ENCODE results near the gene SLC30A1. TPM values are rescaled to one million over a fixed set of nuclear protein-coding genes. Genes with fewer than 3 reads are reported as not detected.

Gene SLC30A1
- total and polyA plus RNA-seq, 10 of the 15 experiments (the other 5 are each of a cell fraction or from before 2014, with no cell fraction given), result 3.5 to 14.1 (median 8.8) TPM

DNA sequence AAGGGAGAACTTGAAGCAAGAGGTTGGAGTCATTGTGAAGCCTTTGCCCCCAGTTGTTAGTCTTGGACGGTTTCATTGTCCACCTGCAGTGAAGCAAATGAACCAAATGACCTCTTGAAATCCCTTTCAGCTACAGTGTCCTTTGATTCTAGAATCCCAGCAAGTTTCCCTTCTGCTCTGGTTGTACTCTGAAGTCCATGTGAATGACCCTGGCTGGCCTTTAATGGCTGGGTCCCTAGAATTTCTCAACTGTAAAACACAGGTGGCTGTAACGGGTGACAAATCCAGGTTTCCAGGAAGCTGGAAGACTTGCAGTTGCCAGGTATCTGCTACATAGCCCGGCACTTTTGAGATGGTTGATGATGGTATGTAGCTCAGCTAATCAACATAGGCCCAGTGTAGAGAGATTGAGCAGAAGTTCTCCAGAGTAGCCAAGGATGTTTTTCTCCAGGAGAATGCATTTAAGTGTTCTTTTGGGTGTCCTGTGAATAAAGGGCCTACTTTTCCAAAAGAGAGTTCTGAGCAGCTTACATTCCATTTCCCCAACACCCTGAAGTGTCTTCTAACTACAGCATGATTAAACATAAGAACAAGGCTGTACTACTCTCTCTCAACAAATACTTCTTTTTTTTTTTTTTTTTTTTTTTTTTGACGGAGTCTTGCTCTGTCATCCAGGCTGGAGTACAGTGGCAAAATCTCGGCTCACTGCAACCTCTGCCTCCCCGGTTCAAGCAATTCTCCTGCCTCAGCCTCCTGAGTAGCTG is 17.6 kb upstream of the SLC30A1 start:
- H3K36me3 ChIP-seq (ENCODE audit: control insufficient read depth in 2 of 2, insufficient read depth in 2 of 2, low read length in 1 of 2), result no peaks in the 10 kb centered on the region
- WGBS (ENCODE audit: insufficient coverage, insufficient replicate concordance, low lambda C conversion rate, missing lambda C conversion rate), result 74% methylated on average over 5 of the region's 6 CpGs
- DNase-seq (ENCODE audit: low read depth, low spot score), result no peak
- in situ Hi-C loops (cut with MboI), result no loop called here
- no peak overlapping the region for H3K27ac ChIP-seq (ENCODE audit: control insufficient read depth, insufficient read depth)
- H3K27me3 ChIP-seq (replicated peaks in 1 of 2; ENCODE audit: control insufficient read depth in 2 of 2, insufficient read depth in 2 of 2, low read length in 1 of 2), result no peaks in the 10 kb centered on the region
- H2AFZ ChIP-seq (ENCODE audit: control insufficient read depth, low read depth, low read length), result no peak overlapping the region
- no peak for ATAC-seq
- RAD21 ChIA-PET (ENCODE audit: unreplicated experiment), result interaction anchor here (0.7 to 1.0 kb wide), 2 partner anchors 9 to 726 kb away, joined by 3 read pairs; no protein-coding TSS in a partner anchor
- CTCF ChIA-PET, result no interaction called here
- no TSS peak for BruUV-seq (replicated peaks)
- SMC1A ChIA-PET (ENCODE audit: uncharacterized antibody, unreplicated experiment), result no interaction called here
- POLR2A ChIA-PET, result interaction anchor here (0.6 kb wide), 2 partner anchors 99 to 579 kb away, joined by 4 to 5 read pairs; no protein-coding TSS in a partner anchor
- H3K4me3 ChIP-seq, result no peak overlapping the region
- no peaks in the 10 kb centered on the region for H4K20me1 ChIP-seq (ENCODE audit: control insufficient read depth, insufficient read depth)
- no peaks in the 10 kb centered on the region for H3K79me2 ChIP-seq (ENCODE audit: control insufficient read depth, insufficient read depth, low read length)
- FAIRE-seq, result no peak
- H3K9ac ChIP-seq (ENCODE audit: control insufficient read depth, insufficient read depth, low read length), result no peak overlapping the region
- H3K4me2 ChIP-seq (ENCODE audit: control insufficient read depth, insufficient read depth), result no peak overlapping the region
- H3K9me3 ChIP-seq (replicated peaks; ENCODE audit: control insufficient read depth, insufficient read depth, low read length), result no peaks in the 10 kb centered on the region
- intact Hi-C loops (cut with micrococcal nuclease; ENCODE audit: unreplicated experiment), result no loop called here
- no peaks in the 10 kb centered on the region for H3K4me1 ChIP-seq (ENCODE audit: control insufficient read depth, insufficient read depth, low read length)
- no peak for TF ChIP-seq ZZZ3 (IDR thresholded peaks at IDR 0.05; ENCODE audit: control insufficient read depth, insufficient read length, low read depth)
- TF ChIP-seq MTA3 (IDR thresholded peaks at IDR 0.05; ENCODE audit: borderline replicate concordance, low read length), result no peak
- TF ChIP-seq, protein P1, sequence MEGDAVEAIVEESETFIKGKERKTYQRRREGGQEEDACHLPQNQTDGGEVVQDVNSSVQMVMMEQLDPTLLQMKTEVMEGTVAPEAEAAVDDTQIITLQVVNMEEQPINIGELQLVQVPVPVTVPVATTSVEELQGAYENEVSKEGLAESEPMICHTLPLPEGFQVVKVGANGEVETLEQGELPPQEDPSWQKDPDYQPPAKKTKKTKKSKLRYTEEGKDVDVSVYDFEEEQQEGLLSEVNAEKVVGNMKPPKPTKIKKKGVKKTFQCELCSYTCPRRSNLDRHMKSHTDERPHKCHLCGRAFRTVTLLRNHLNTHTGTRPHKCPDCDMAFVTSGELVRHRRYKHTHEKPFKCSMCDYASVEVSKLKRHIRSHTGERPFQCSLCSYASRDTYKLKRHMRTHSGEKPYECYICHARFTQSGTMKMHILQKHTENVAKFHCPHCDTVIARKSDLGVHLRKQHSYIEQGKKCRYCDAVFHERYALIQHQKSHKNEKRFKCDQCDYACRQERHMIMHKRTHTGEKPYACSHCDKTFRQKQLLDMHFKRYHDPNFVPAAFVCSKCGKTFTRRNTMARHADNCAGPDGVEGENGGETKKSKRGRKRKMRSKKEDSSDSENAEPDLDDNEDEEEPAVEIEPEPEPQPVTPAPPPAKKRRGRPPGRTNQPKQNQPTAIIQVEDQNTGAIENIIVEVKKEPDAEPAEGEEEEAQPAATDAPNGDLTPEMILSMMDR (IDR thresholded peaks at IDR 0.05 in 2 of 3, conservative IDR thresholded peaks at IDR 0.05 in 1 of 3; ENCODE audit: control insufficient read depth in 2 of 3, extremely low read depth in 1 of 3, insufficient read depth in 1 of 3, low read depth in 3 of 3, low read length in 3 of 3), result no peak
- no peak for TF ChIP-seq POU2F2 (IDR thresholded peaks at IDR 0.05; ENCODE audit: borderline replicate concordance, low read depth, low read length)
- TF ChIP-seq SRF (IDR thresholded peaks at IDR 0.05; ENCODE audit: low read depth in 2 of 2, low read length in 2 of 2), result no peak
- TF ChIP-seq, protein P2, sequence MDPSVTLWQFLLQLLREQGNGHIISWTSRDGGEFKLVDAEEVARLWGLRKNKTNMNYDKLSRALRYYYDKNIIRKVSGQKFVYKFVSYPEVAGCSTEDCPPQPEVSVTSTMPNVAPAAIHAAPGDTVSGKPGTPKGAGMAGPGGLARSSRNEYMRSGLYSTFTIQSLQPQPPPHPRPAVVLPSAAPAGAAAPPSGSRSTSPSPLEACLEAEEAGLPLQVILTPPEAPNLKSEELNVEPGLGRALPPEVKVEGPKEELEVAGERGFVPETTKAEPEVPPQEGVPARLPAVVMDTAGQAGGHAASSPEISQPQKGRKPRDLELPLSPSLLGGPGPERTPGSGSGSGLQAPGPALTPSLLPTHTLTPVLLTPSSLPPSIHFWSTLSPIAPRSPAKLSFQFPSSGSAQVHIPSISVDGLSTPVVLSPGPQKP (IDR thresholded peaks at IDR 0.05; ENCODE audit: low read depth, low read length), result no peak
- no peak for TF ChIP-seq SMARCA5 (IDR thresholded peaks at IDR 0.05)
- no peak for TF ChIP-seq FOS (IDR thresholded peaks at IDR 0.05; ENCODE audit: borderline replicate concordance, extremely low read depth, insufficient read length)
- TF ChIP-seq ZNF274 (IDR thresholded peaks at IDR 0.05; ENCODE audit: insufficient read depth, insufficient read length), result no peak
- TF ChIP-seq, protein P3, sequence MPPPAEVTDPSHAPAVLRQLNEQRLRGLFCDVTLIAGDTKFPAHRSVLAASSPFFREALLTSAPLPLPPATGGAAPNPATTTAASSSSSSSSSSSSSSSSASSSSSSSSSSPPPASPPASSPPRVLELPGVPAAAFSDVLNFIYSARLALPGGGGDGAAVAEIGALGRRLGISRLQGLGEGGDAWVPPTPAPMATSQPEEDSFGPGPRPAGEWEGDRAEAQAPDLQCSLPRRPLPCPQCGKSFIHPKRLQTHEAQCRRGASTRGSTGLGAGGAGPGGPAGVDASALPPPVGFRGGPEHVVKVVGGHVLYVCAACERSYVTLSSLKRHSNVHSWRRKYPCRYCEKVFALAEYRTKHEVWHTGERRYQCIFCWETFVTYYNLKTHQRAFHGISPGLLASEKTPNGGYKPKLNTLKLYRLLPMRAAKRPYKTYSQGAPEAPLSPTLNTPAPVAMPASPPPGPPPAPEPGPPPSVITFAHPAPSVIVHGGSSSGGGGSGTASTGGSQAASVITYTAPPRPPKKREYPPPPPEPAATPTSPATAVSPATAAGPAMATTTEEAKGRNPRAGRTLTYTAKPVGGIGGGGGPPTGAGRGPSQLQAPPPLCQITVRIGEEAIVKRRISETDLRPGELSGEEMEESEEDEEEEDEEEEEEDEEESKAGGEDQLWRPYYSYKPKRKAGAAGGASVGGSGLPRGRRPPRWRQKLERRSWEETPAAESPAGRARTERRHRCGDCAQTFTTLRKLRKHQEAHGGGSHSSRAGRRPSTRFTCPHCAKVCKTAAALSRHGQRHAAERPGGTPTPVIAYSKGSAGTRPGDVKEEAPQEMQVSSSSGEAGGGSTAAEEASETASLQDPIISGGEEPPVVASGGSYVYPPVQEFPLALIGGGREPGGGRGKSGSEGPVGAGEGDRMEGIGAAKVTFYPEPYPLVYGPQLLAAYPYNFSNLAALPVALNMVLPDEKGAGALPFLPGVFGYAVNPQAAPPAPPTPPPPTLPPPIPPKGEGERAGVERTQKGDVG (CRISPR knock-in tag; IDR thresholded peaks at IDR 0.05), result no peak
- no peak for TF ChIP-seq POLR2AphosphoS2 (IDR thresholded peaks at IDR 0.05; ENCODE audit: low read depth, low read length)
- TF ChIP-seq, protein P4, sequence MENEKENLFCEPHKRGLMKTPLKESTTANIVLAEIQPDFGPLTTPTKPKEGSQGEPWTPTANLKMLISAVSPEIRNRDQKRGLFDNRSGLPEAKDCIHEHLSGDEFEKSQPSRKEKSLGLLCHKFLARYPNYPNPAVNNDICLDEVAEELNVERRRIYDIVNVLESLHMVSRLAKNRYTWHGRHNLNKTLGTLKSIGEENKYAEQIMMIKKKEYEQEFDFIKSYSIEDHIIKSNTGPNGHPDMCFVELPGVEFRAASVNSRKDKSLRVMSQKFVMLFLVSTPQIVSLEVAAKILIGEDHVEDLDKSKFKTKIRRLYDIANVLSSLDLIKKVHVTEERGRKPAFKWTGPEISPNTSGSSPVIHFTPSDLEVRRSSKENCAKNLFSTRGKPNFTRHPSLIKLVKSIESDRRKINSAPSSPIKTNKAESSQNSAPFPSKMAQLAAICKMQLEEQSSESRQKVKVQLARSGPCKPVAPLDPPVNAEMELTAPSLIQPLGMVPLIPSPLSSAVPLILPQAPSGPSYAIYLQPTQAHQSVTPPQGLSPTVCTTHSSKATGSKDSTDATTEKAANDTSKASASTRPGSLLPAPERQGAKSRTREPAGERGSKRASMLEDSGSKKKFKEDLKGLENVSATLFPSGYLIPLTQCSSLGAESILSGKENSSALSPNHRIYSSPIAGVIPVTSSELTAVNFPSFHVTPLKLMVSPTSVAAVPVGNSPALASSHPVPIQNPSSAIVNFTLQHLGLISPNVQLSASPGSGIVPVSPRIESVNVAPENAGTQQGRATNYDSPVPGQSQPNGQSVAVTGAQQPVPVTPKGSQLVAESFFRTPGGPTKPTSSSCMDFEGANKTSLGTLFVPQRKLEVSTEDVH (IDR thresholded peaks at IDR 0.05; ENCODE audit: low read depth, partially characterized antibody), result no peak
